Measurements from ENCODE around the gene WFDC1.

Gene WFDC1

DNA sequence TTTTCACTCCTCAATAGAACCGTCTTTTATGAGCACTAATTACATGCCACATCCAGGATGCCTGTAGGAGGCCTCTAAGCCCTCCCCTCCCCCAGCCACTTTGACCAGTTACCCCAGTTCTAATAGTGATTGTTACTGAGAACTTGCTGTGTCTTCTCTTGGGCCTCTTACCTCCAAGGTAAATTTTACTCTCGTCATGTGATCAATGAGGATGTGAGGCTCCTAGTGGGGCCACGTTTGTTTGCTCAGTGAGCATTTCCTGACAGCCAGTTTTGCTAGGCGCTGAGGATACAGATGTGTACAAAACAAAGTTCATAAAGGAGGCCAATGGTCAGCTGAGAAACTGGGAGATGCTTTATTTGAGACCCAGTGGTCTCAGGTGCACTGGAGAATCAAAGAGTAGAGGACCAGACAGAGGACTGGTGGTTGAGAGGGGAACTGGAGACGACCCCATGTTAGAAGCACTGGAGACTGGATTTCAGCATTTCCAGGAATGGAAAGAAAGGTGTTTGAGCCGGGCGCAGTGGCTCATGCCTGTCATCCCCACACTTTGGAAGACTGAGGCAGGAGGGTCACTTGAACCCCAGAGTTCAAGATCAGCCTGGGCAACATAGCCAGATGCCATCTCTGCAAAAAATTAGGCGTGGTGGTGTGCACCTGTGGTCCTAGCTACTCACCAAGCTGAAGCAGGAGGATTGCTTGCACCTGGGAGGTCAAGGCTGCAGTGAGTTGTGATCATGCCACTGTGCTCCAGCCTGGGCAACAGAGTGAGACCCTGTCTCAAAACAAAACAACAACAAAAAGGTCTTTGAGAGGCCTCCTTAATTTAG, 76.3 kb downstream of the WFDC1 start:
- in situ Hi-C loops (cut with HindIII; ENCODE audit: low sequenced_read_pairs) = loop anchor here (5.0 to 10.0 kb wide), 4 partner anchors 46 to 106 kb away; no protein-coding TSS in a partner anchor

DNA sequence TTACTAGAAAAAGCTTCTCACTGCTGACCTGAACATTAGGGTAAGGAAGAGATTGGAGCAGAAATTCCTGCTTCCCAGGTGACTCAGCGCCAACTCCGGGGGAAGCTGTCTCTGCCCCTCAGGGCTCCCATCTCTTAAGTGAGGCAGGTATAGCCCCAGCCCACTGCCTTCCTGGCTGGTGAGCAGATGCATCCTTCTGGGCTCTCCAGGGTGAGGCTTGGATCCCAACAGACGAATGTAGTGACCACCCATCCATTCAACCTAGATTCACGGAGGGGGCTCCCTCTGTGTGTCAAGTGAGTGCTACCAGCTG, 76.8 kb downstream of the WFDC1 start:
- in situ Hi-C loops (cut with HindIII; ENCODE audit: low sequenced_read_pairs) = loop anchor here (5.0 to 10.0 kb wide), 4 partner anchors 46 to 107 kb away; no protein-coding TSS in a partner anchor

DNA sequence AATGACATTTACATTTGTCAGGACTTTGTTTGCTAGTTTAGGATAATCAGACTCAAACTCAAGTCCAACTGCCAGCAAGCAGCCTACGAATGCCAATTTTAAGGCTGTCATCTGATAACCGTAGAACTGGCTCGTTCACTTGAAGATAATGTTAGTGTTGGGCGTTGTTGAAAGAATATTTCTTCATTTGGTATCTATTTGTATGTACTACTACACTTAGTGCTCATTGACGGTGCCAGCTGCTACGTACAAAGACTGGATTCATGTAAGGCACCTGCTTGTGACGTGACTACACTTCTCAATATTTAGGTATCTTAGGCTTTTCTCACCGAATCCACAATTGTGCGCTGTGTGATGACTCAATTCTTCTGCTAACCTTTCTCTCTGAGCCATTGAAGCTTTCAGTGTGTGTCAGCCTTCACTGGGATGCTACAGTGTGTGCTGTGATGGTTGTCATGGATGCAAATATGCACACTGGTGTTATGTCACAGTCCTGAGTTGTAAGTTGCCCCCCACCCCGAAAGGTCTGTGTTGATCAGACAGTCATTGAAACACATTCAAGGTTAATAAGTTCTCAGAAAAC, 79.3 kb downstream of the WFDC1 start:
- in situ Hi-C loops (cut with HindIII; ENCODE audit: low sequenced_read_pairs) = loop anchor here (5.0 to 10.0 kb wide), 4 partner anchors 43 to 109 kb away; no protein-coding TSS in a partner anchor

DNA sequence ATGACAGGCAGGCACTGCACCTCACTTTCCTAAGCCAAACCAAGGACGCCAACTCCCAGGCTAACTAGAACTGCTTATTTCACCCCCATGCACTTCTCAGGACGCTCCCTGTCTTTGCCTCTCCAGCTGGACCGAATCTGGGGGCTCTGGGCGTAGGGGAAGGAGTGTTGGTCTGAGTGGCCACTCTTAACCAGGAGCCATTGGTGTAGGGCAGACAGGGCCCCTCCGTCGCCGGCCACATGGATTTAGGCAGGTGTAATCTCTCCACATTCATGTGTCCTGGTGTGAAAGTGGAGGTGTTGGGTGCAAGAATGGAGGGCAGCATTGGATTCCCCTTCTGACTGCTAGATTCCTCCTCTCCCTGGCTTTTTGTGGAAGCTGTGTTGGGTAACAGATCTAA, 83.4 kb downstream of the WFDC1 start:
- in situ Hi-C loops (cut with HindIII; ENCODE audit: low sequenced_read_pairs) = loop anchor here (10.0 kb wide), 1 partner anchor 113 kb away; no protein-coding TSS in a partner anchor

DNA sequence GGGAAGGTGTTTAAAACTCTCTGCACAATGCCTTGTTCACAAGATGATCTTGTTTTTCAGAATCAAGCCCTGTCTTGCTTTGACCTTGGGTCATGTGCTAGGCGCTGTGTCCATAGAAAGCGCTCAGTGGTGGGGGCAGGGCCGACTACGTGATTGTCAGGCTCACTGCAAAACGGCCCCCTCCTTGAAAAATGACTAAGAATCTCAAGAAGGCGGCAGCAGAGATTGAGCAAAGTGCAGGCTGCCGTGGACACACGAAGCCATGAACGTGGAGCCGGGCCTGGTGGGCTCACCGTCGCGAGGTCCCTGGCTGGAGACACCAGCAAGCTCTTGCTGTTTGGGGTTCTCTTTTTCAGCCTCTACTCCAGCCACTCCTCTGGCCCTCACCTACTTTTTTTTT, 83.9 kb downstream of the WFDC1 start:
- in situ Hi-C loops (cut with HindIII; ENCODE audit: low sequenced_read_pairs) = loop anchor here (10.0 kb wide), 1 partner anchor 114 kb away; no protein-coding TSS in a partner anchor

DNA sequence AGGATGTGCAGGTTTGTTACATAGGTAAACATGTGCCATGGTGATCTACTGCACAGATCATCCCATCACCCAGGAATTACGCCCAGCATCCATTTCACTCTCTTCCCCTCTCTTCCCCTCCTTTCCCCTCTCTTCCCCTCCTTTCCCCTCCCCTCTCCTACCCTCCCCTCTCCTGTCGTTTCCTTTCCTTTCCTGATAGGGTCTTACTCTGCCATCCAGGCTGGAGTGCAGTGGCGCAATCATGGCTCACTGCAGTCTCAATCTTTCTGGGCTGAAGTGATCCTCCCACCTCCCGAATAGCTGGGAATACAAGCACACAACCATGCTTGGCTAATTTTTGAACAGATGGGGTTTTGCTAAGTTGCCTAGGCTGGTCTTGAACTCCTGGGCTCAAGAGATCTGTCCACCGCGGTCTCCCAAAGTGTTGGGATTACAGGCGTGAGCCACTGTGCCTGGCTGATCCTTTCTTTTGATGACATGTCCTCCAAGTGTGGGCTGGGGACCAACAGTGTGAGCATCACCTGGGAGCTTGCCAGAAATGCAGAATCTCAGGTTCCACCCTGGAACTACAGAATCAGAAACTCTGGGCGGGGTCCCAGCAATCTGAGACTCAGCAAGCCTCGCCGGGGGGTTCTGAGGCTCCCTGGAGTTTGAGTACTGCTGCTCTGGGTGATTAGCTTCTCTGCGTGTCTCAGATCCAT, 84.5 kb downstream of the WFDC1 start:
- in situ Hi-C loops (cut with HindIII; ENCODE audit: low sequenced_read_pairs) = loop anchor here (10.0 kb wide), 1 partner anchor 114 kb away; no protein-coding TSS in a partner anchor
